HepG2 (cell line): ENCODE results near the gene NUCB1. TPM values are rescaled to one million over a fixed set of nuclear protein-coding genes. Genes with fewer than 3 reads are reported as not detected.

Experiments
- HDAC6 ChIP-seq: fragments of 200-600 bp; sonication (generic); IDR thresholded peaks from 2 replicates; pipeline ENCODE4 v1.7.0; 2017; ENCODE audit warnings: mild to moderate bottlenecking, antibody characterized with exemption, low read length, low read depth
- PAXIP1 ChIP-seq: sonication (generic); formaldehyde crosslinking; conservative IDR thresholded peaks from 2 replicates; pipeline ENCODE4 v1.4.0; 2020; ENCODE audit warnings: mild to moderate bottlenecking, missing genetic modification reagents, moderate library complexity
- PLRG1 ChIP-seq: fragments of 450-650 bp; conservative IDR thresholded peaks from 2 replicates; pipeline ENCODE4 v1.6.1; 2016
- RARG ChIP-seq: sonication (generic); formaldehyde crosslinking; IDR thresholded peaks from 2 replicates; pipeline ENCODE4 v1.4.0; 2020; ENCODE audit warnings: low read depth, mild to moderate bottlenecking, missing genetic modification reagents
- SYNCRIP ChIP-seq: fragments of 200-400 bp; formaldehyde crosslinking; IDR thresholded peaks from 2 replicates; pipeline ENCODE4 v1.6.1; 2018; ENCODE audit warnings: mild to moderate bottlenecking, low read depth, low read length; ENCODE audit not compliant: insufficient read depth
- ZBTB34 ChIP-seq: sonication (generic); formaldehyde crosslinking; IDR thresholded peaks from 2 replicates; pipeline ENCODE4 v1.8.0; 2022; ENCODE audit warnings: mild to moderate bottlenecking, missing genetic modification reagents
- ZMYM2 ChIP-seq: sonication (generic); formaldehyde crosslinking; IDR thresholded peaks from 2 replicates; pipeline ENCODE4 v1.8.0; 2022; ENCODE audit warnings: mild to moderate bottlenecking, missing genetic modification reagents
- ZNF260 ChIP-seq: sonication (generic); formaldehyde crosslinking; IDR thresholded peaks from 2 replicates; pipeline ENCODE4 v1.4.0; 2020; ENCODE audit warnings: missing genetic modification reagents, low read depth, mild to moderate bottlenecking, borderline replicate concordance
- ZNF484 ChIP-seq: sonication (generic); formaldehyde crosslinking; IDR thresholded peaks from 2 replicates; pipeline ENCODE4 v1.5.1; 2020; ENCODE audit warnings: mild to moderate bottlenecking, low read depth, missing genetic modification reagents, borderline replicate concordance
- ZNF704 ChIP-seq: sonication (generic); formaldehyde crosslinking; IDR thresholded peaks from 2 replicates; pipeline ENCODE4 v1.8.1; 2023; ENCODE audit warnings: mild to moderate bottlenecking, inconsistent platforms, moderate library complexity, missing genetic modification reagents, borderline replicate concordance
- ZNF878 ChIP-seq: sonication (generic); formaldehyde crosslinking; IDR thresholded peaks from 2 replicates; pipeline ENCODE4 v1.8.1; 2023; ENCODE audit warnings: mild to moderate bottlenecking, missing genetic modification reagents, moderate library complexity
- polyA plus RNA-seq, 8 experiments: library from polyadenylated mRNA; depleted of rRNA in 3 of 8; stranded (reverse) in 7 of 8; unstranded in 1 of 8; fragments of >200 nt; fragmentation: Illumina TruSeq in 4 of 8; extraction: Trizol in 4 of 8; gene quantifications; 2 replicates each; pipeline versions ENCODE4 v1.2.1 to v1.2.3, GENCODE V29; 2011 to 2016; ENCODE audit warnings: low read depth in 4 of 8, missing spikeins in 1 of 8, mixed read lengths in 1 of 8; ENCODE audit not compliant: insufficient read depth in 1 of 8
- total RNA-seq, 5 experiments: library from RNA; depleted of rRNA; stranded (reverse); fragments of >200 nt; fragmentation: Illumina TruSeq; extraction: Trizol; gene quantifications; 2 replicates each; pipeline ENCODE4 v1.2.3, GENCODE V29; 2016; ENCODE audit warnings: low read depth in 1 of 5

Gene NUCB1
- total and polyA plus RNA-seq, 2 of the 13 experiments (the other 11 are each of a cell fraction or from before 2014, with no cell fraction given) = 82.3 to 106 TPM

- peak; percentile 46; the same call in 1 of the 2 replicates for TF ChIP-seq PAXIP1 (CRISPR knock-in tag)
- no peak for TF ChIP-seq SYNCRIP
- TF ChIP-seq ZNF704 (CRISPR knock-in tag) = no peak
- peak; percentile 51; the same call in 1 of the 2 replicates for TF ChIP-seq ZMYM2 (CRISPR knock-in tag)
- no peak for TF ChIP-seq PLRG1
- TF ChIP-seq ZBTB34 (CRISPR knock-in tag) = no peak
- no peak for TF ChIP-seq ZNF260 (CRISPR knock-in tag)
- TF ChIP-seq HDAC6 = no peak
- no peak for TF ChIP-seq ZNF878 (CRISPR knock-in tag)
- no peak for TF ChIP-seq ZNF484
- TF ChIP-seq RARG (CRISPR knock-in tag) = no peak
Observed at GRCh38 chr19:48950830-48951519, 50.9 kb downstream of the NUCB1 start (continued).
